Stimulated activated CD4-positive, alpha-beta T cell treated with anti-CD3 and anti-CD28 coated beads, Interleukin-15, amount 100 ng/mL, for 1 hour (primary cell): ENCODE measurements around the gene MYOD1.
A peak's percentile ranks its signal among the peaks of the same experiment; 100 is the strongest.

ENCODE experiments used
- DNase-seq, 2 donors: peaks; one replicate each; pipeline ENCODE4 v3.0.0-alpha.2; 2020; ENCODE audit warnings: low read depth in 1 of 2, low spot score in 1 of 2

Gene MYOD1

GRCh38 chr11:17734418-17734911 lies 15.1 kb downstream of the MYOD1 start, which contains the start of gene KCNC1:
Gene KCNC1, plus strand, starts transcription at chr11:17734781. Its CDS starts 1,222 bp downstream, at chr11:17736003.
- no peak for DNase-seq

- DNase-seq, result peak in 1 of 2 donors; percentile 5
Observed at GRCh38 chr11:17734986-17735817, 15.8 kb downstream of the MYOD1 start.

DNA sequence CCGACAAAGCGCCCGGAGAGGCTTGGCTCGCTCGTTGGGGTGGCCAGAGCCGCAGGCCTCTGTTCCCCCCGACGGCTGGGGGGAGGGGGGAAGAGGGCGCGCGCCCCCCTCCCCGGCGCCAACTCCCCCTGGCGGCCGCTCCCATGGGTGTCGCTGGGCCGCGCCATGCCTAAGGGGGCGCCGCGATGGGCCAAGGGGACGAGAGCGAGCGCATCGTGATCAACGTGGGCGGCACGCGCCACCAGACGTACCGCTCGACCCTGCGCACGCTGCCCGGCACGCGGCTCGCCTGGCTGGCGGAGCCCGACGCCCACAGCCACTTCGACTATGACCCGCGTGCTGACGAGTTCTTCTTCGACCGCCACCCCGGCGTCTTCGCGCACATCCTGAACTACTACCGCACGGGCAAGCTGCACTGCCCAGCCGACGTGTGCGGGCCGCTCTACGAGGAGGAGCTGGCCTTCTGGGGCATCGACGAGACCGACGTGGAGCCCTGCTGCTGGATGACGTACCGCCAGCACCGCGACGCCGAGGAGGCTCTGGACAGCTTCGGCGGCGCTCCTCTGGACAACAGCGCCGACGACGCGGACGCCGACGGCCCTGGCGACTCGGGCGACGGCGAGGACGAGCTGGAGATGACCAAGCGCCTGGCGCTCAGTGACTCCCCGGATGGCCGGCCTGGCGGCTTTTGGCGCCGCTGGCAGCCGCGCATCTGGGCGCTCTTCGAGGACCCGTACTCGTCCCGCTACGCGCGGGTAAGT lies 16.6 kb downstream of the MYOD1 start:
- no peak for DNase-seq

GRCh38 chr11:17736579-17736893 lies 17.2 kb downstream of the MYOD1 start:
- DNase-seq, result no peak

GRCh38 chr11:17736930-17737817 lies 17.8 kb downstream of the MYOD1 start:
- no peak for DNase-seq

DNA sequence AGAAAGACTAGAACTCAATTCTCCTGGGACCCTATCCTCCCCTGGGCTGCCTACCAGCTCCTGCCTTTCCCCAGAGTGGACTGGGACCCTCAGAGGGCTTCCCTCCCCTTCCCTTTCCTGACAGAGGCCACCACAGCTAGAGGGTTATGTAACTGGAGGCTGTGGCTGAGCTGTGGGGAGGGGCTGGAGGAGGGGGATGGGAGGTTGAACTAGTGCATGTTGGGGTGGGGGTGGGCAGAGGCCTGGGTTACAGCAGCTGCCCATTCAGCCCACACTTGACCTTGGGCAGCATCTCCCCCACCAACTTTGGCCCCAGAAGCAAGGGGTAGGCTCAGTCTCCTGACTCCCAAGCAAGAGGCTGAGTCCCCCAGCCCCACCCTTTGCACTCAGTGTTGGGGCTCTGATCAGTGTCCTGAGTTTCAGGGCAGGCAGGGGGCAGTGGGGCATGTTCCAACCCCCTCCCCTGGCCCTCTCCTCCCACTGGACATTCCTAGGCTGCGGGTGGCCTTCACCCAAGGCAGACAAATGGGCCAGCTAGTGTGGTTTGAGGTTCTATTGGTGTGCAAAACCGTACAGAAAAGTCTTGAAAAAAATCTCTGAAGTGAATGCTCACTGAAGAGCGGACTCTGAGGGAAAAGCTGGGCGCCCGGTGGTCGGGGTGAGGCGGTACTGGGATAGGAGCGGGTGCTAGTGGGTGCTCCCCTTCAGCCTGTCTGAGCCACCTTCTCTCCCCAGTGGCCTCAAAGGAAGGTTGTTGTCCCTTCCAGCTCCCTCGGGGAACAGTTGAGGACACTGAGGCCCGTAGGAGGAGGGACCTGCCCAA lies 19.0 kb downstream of the MYOD1 start:
- DNase-seq, result no peak

DNA sequence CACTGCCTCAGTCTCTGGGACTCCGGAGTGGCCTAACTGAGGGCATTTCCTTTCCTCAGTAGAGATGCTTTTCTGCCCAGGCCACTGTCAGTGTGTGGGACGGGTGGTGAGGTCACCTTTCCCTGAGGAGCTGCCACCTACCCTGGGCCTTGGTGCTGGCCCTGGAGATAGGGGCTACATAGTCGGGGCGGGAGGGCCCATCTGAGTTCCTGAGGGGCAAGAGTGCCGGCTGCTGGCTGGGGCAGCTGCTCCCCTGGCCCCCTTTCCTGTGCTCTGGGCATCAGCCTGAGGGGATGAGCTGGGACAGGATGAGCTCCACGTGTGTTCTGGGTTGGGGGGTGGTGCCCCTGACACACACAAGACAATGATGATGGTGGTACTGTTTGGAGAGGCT lies 20.6 kb downstream of the MYOD1 start:
- DNase-seq, result no peak

DNA sequence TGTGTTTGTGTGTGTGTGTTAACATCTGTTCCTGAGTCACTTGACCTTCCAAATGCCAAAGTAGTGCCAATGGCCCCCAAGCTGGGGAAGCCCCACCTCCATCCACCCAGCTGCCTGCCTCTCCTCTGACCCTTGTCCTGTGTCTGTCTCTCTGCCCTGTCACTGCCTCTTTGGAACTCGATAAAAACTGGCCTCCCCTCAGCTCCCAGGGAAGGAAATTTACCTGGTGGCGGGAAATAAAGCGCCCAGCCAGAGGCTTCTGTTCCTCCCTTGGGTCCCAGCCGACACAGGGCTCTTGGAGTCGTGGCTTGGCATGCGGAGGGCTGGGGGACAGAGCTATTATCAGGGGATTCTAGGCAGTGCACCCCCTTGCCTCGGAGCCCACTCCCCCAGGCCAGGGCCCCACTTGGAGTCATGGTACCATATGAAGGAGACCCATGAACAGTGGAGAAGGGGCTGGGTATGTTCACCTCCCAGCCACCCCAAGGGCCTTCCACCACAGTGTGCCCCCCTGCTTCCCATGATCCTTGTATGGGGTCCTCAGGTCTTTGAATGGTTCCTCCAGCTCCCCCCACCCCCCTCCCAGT lies 21.4 kb downstream of the MYOD1 start:
- no peak for DNase-seq

DNA sequence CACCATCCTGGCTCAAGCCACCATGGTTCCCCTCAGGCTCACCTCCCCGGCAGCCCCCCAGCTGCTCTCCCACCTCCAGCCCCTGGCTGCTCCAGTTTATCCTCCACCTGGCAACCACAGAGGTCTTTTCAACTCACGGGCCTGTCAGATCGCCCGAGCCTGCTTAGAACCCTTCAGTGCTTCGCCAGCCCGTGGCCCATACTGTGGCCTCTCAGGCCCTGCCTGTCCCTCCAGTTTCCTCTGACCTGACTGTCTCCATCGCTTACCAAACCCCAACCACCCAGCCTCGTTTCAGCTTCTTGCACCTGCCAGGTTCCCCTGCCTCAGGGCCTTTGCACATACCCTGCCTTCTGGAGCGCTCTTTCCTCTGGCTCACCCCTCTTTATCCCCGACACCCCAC lies 22.1 kb downstream of the MYOD1 start:
- DNase-seq, result no peak

DNA sequence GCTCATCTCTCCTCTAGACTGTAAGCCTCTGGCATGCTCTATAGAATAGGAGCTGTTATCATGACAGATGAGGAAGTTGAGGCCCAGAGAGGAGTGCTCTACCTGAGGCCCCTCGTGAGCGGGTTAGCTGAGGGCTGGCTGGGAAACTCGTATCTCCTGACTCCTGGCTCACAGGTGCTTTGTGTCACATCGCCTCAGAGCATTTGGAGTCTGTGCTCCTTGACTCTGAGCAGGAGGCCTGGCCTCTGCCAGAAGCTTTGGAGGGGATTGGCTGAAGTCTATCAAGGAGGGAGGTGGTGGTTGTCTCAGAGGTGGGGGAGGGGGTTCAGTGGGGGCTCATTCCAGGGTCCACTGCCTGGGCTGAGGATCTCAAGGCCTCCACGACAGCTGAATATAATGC lies 22.6 kb downstream of the MYOD1 start:
- no peak for DNase-seq

DNA sequence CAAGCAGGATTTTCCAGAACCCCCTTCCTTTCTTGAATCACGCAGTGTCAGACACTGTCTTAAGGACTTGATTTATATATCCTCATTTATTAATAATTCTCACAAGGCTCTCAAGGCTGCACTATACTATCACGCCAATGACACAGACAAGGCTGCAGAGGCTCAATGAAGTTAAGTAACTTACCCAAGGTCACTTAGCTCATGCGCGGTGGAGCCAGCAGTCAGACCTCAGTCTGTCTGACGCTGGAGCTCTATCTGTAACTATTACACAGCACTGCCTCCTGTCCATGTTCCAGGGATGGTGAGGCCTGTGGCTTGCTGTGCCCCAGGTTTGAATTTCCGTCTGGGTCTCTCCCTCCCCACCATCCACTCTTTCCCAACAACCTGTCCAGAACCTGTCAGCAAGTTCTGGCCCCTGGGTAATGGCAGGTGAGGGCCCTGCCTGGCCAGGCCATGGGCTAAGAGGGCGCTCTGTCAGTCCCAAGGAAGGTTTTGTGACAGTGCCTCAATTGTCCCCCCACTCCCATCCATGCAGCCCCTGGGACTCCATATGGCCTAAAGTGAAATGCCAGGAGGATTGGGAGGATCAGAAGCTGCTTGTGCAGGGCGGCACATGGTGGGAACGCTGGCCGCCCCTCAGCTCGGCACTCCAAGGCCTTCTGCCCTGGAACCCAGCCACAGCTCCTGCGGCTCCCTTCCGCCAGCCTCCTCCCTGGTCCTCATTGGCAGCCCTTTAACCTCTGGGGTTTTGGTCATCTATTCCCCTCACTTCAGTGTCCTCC lies 23.8 kb downstream of the MYOD1 start:
- DNase-seq, result no peak

DNA sequence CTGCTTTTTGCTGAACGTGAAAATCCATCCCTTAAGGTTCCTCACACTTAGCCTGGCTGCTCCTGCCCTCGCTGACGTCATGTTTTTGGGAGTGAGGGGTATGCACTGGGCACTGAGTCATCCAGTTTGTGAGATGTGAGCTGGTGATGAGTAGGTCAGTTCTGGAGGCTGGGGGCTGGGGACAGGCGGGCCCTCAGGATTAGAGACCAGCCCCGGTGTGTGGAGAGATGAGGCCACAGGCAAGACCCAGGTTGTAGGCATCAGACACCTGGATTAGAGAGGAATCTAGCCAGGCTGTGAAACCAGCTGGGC lies 24.4 kb downstream of the MYOD1 start:
- DNase-seq, result no peak

DNA sequence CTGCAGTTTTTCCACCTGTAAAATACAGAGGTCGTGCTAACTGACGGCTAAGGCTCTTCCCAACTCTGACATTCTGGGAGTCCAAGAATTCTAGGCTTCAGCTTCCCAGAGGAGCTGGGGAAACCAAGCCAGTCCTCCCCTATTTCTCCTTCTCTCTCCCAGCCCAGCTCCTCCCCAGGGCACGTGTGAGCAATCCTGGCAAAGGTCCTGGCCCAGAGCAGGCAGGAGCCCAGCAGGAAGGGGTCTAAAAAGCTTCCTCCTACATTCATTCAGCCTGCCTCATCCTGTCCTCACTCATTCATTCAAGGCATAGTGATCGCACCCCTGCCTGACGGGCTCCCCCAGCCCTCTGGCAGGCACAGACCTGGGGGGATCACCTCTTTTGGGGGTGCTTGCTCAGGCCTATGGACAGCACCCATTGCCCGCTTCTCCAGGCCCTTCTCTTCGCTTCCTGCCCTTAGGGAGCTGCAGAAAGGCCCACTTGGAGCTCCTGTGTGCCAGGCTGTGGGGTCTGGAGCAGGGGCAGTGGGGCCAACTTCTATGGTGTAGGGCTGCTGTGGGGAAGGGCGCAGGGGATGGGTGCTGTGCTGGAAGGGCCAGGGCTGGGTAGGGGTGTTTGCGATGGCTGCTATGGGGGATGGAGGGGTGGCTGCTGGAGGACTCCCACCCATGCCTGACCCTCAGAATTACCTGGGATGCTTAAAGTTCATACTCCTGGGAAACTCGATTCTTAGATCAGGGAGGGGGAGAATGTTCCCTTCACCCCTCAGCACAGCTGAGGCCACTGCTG lies 25.0 kb downstream of the MYOD1 start:
- no peak for DNase-seq

DNA sequence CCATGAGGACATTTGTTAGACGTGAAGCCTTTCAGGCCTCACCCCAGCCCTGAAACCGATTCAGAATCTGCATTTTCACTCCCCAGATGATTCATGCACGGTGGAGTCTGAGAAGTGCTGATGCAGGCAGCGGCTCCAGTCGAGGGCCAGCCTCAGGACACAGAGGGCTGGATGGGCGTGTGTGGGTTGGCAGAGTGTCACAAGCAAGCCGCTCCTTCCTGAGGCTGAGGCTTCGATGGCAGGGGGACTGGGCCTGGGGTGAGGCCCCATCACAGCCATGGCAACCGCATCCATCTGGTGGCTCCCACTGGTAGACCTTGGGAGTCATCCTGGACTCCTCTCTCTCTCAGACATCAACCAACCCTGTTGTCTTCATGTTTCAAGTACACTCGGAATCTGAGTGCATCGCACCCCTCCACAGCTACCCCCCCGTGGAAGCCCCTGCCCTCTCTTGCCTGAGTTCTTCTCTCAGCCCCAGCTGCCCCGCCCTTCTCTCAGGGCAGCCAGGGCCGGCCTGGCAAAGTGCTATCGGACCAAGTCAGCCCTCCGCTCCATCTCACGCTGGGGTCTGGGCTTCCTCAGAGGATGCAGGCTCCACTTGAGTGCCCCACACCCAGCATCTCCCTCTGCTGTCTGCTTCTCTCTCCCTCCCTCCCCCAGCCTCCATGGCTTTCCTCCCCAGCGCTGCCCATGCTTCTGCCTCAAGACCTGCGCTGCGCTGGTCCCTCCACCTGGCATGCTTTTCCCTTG lies 25.8 kb downstream of the MYOD1 start:
- no peak for DNase-seq

GRCh38 chr11:17746096-17746495 lies 26.7 kb downstream of the MYOD1 start:
- no peak for DNase-seq

DNA sequence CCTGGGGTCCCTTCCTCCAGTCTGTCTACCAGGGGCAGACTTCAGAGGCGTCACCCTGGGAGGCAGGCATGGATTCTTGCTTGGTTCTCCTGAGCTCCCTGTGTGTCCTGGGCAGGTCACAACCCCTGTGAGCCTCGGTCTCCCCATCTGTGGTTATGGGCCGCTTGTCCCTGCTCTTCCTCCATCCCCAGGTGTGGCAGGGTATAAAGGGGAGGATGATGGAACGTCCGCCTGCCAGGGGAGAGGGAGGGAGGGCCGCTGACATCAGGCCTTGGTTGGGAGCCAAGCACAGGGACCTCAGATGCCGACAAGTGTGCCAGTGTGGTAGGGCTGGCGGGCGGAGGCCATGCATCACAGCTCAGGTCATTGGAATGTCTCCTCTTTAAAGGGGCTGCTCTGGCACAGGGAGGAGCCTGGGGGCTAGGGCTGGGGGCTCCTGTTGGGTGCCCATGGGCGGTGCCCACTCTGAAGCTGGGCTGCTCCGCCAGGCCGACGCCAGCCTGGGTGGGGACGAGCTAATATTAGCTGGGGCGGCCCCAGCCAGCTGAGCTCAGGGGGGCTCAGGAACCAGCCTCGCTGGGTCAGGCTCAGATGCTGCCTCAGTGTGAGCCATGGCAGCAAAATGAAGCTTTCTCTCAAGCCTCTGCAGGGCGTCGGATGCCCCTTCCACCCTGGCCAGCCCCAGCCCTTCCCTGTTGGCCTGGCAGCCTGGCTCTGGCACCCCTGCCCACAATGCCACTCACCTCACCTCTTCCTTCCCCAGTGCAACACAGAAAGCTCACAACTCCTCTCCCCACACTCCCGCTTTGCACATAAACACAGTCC lies 28.0 kb downstream of the MYOD1 start:
- no peak for DNase-seq

DNA sequence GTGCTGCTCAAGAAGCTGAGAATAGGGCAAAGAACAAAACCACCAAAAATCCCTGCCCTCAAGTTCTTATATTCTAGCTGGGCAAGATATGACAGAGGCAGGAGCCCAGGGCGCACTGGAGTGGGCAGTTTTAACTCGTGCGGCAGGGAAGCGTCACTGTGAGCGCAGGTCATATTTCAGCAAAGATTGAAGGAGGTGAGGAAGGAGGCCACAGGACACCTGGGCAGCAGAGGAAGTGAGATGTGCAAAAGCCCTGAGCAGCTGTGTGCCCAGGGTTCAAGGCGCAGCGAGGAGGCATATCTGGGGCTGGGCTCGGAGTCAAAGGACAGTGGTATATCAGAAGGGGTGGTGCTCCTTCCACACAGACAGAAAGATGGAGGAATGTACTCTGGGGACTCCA lies 28.7 kb downstream of the MYOD1 start:
- no peak for DNase-seq
